NOMO-1 treated with dmso at 0.1 percent for 144 hours (cell line): ENCODE measurements around the gene COX4I2.

Source experiments
- DNase-seq: peaks from one replicate; lab custom pipeline; 2025; ENCODE audit not compliant: unreplicated experiment; lab: John Stamatoyannopoulos, UW

The COX4I2 gene

DNA sequence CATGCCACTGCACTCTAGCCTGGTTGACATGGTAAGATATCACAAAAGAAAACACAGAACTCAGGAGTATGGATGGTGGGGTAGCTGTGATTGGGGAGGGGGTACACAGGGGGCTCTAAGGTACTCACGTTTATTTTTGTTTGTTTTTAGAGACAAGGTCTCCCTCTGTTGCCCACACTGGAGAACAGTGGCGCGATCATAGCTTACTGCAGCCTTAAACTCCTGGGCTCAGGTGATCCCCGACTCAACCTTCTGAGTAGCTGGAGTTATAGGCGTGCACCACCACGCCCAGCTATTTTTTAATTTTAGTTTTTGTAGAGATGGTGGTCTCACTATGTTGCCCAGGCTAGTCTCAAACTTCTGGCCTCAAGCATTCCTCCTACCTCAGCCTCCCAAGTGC, 55.7 kb downstream of the COX4I2 start:
- no peak for DNase-seq

DNA sequence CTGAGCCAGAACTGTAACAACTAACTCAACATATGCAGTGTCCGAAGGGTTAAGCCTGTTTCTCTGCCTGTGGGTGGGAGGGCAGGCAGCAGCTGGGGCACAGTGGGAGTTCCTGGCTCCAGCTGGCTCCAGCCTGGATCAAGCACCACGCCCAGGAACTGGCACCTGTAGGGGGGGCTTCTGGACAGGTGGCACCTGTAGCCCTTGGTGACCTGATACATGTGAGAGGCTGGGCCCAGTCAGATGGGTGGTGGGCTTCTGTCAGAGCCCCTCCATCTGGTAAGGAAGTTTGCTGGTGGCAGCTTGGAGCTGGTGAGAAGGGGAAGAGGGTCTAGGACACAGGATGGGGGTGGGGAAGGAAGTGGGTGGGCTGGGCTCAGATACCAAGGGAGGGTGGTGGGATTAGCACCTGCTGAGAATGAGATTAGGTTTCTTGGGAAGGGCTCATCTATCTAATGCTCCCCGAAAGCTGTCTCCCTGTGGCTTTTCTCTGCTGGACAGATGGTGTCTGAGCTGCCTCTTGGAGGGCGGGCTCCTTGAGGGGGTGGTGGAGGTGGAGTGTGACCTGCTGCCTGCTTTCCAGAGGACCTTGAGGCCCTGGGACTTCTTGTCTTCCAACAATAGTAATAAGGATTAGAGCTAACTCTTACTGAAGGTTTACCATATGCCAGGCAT, 56.4 kb downstream of the COX4I2 start:
- no peak for DNase-seq
